ENCODE results near the gene HSD17B4.
"Not testable (repeated sequence)": the region's sequence is repeated elsewhere in the genome, so short reads cannot be mapped to it uniquely, and the experiment has no call there.

The HSD17B4 gene

GRCh38 chr5:119452373-119453039, at the start of gene HSD17B4:
TSS of gene HSD17B4 (plus strand) at chr5:119452497. CDS start at chr5:119452576, 79 bp downstream.
- Mint-ChIP-seq H3K27ac (ENCODE audit: low read depth) (peak within 1 kb of the TSS; percentile 87), H3K36me3 (ENCODE audit: insufficient read depth) (peaks cover 2% of the 10 kb centered on the region), H3K9me3 (no peaks in the 10 kb centered on the region), H3K27me3 (peaks cover 16% of the 10 kb centered on the region), H3K4me3 (peak within 1 kb of the TSS; percentile 91), H3K4me1 (peaks cover 26% of the 10 kb centered on the region)
- DNase-seq (ENCODE audit: low spot score in 2 of 2) (peak; percentile 57 to 58), ATAC-seq (replicated peaks; ENCODE audit: extremely low read depth, poor library complexity, severe bottlenecking) (peak; percentile 90)

GRCh38 chr5:119402555-119402954, 49.7 kb upstream of the HSD17B4 start:
- no peaks in the 10 kb centered on the region for H3K36me3 Mint-ChIP-seq (ENCODE audit: insufficient read depth)
- no peaks in the 10 kb centered on the region for H3K27me3 Mint-ChIP-seq
- no peaks in the 10 kb centered on the region for H3K9me3 Mint-ChIP-seq
- no peak for DNase-seq (ENCODE audit: low spot score in 2 of 2)
- H3K27ac Mint-ChIP-seq (ENCODE audit: low read depth): no peak overlapping the region
- no peak overlapping the region for H3K4me3 Mint-ChIP-seq
- H3K4me1 Mint-ChIP-seq: peaks cover 16% of the 10 kb centered on the region
- ATAC-seq (replicated peaks; ENCODE audit: extremely low read depth, poor library complexity, severe bottlenecking): no peak

GRCh38 chr5:119404033-119404432, 48.3 kb upstream of the HSD17B4 start:
- DNase-seq (ENCODE audit: low spot score in 2 of 2): no peak
- H3K9me3 Mint-ChIP-seq: no peaks in the 10 kb centered on the region
- no peaks in the 10 kb centered on the region for H3K27me3 Mint-ChIP-seq
- no peak overlapping the region for H3K27ac Mint-ChIP-seq (ENCODE audit: low read depth)
- no peak for ATAC-seq (replicated peaks; ENCODE audit: extremely low read depth, poor library complexity, severe bottlenecking)
- H3K4me3 Mint-ChIP-seq: no peak overlapping the region
- no peaks in the 10 kb centered on the region for H3K36me3 Mint-ChIP-seq (ENCODE audit: insufficient read depth)
- H3K4me1 Mint-ChIP-seq: peaks cover 13% of the 10 kb centered on the region

- Mint-ChIP-seq H3K4me1 (peaks cover 6% of the 10 kb centered on the region), H3K36me3 (ENCODE audit: insufficient read depth) (no peaks in the 10 kb centered on the region), H3K9me3 (no peaks in the 10 kb centered on the region), H3K27ac (ENCODE audit: low read depth) (no peak overlapping the region), H3K27me3 (no peaks in the 10 kb centered on the region), H3K4me3 (no peak overlapping the region)
- ATAC-seq (replicated peaks; ENCODE audit: extremely low read depth, poor library complexity, severe bottlenecking) (no peak), DNase-seq (ENCODE audit: low spot score in 2 of 2) (no peak)
Observed at GRCh38 chr5:119405419-119405818, 46.9 kb upstream of the HSD17B4 start.

- no peak for DNase-seq (ENCODE audit: low spot score in 2 of 2)
- no peaks in the 10 kb centered on the region for H3K36me3 Mint-ChIP-seq (ENCODE audit: insufficient read depth)
- no peak overlapping the region for H3K27ac Mint-ChIP-seq (ENCODE audit: low read depth)
- ATAC-seq (replicated peaks; ENCODE audit: extremely low read depth, poor library complexity, severe bottlenecking): no peak
- H3K4me3 Mint-ChIP-seq: no peak overlapping the region
- H3K9me3 Mint-ChIP-seq: no peaks in the 10 kb centered on the region
- no peaks in the 10 kb centered on the region for H3K27me3 Mint-ChIP-seq
- peaks cover 8% of the 10 kb centered on the region for H3K4me1 Mint-ChIP-seq
Observed at GRCh38 chr5:119406551-119407110, 45.7 kb upstream of the HSD17B4 start.

- Mint-ChIP-seq H3K4me1 (peaks cover 10% of the 10 kb centered on the region), H3K27me3 (no peaks in the 10 kb centered on the region), H3K9me3 (no peaks in the 10 kb centered on the region), H3K4me3 (no peak overlapping the region), H3K27ac (ENCODE audit: low read depth) (no peak overlapping the region), H3K36me3 (ENCODE audit: insufficient read depth) (no peaks in the 10 kb centered on the region)
- ATAC-seq (replicated peaks; ENCODE audit: extremely low read depth, poor library complexity, severe bottlenecking) (no peak), DNase-seq (ENCODE audit: low spot score in 2 of 2) (no peak)
Observed at GRCh38 chr5:119409235-119409815, 43.0 kb upstream of the HSD17B4 start.

GRCh38 chr5:119410448-119411159, 41.7 kb upstream of the HSD17B4 start:
- DNase-seq (ENCODE audit: low spot score in 2 of 2): no peak
- Mint-ChIP-seq H3K4me1 (peaks cover 10% of the 10 kb centered on the region), H3K4me3 (no peak overlapping the region), H3K36me3 (ENCODE audit: insufficient read depth) (no peaks in the 10 kb centered on the region), H3K9me3 (no peaks in the 10 kb centered on the region), H3K27me3 (no peaks in the 10 kb centered on the region), H3K27ac (ENCODE audit: low read depth) (no peak overlapping the region)
- no peak for ATAC-seq (replicated peaks; ENCODE audit: extremely low read depth, poor library complexity, severe bottlenecking)

- Mint-ChIP-seq H3K4me1 (peaks cover 10% of the 10 kb centered on the region), H3K9me3 (no peaks in the 10 kb centered on the region), H3K27ac (ENCODE audit: low read depth) (peak overlapping the region; percentile 80), H3K36me3 (ENCODE audit: insufficient read depth) (no peaks in the 10 kb centered on the region), H3K4me3 (peak overlapping the region; percentile 86), H3K27me3 (no peaks in the 10 kb centered on the region)
- ATAC-seq (replicated peaks; ENCODE audit: extremely low read depth, poor library complexity, severe bottlenecking) (peak; percentile 79), DNase-seq (ENCODE audit: low spot score in 2 of 2) (peak; percentile 25 to 53)
Observed at GRCh38 chr5:119411361-119412278, 40.7 kb upstream of the HSD17B4 start.

- Mint-ChIP-seq H3K27ac (ENCODE audit: low read depth) (peak overlapping the region; percentile 80), H3K9me3 (no peaks in the 10 kb centered on the region), H3K27me3 (no peaks in the 10 kb centered on the region), H3K36me3 (ENCODE audit: insufficient read depth) (no peaks in the 10 kb centered on the region), H3K4me3 (peak overlapping the region; percentile 86), H3K4me1 (peaks cover 11% of the 10 kb centered on the region)
- DNase-seq (ENCODE audit: low spot score in 2 of 2) (no peak), ATAC-seq (replicated peaks; ENCODE audit: extremely low read depth, poor library complexity, severe bottlenecking) (no peak)
Observed at GRCh38 chr5:119412279-119413227, 39.7 kb upstream of the HSD17B4 start.

GRCh38 chr5:119414124-119414734, 38.1 kb upstream of the HSD17B4 start:
- ATAC-seq (replicated peaks; ENCODE audit: extremely low read depth, poor library complexity, severe bottlenecking); DNase-seq (ENCODE audit: low spot score in 2 of 2); H3K27me3 Mint-ChIP-seq; H3K36me3 Mint-ChIP-seq (ENCODE audit: insufficient read depth); H3K4me3 Mint-ChIP-seq; H3K27ac Mint-ChIP-seq (ENCODE audit: low read depth); H3K9me3 Mint-ChIP-seq: not testable (repeated sequence)
- H3K4me1 Mint-ChIP-seq: peaks cover 16% of the 10 kb centered on the region

Data from central memory CD8-positive, alpha-beta T cell (primary cell).